HUES48 (cell line): ENCODE data around the gene FREM1.

Experiments used
- H3K27ac ChIP-seq: one replicate; pipeline ENCODE4 v1.7.0; 2013; ENCODE audit warnings: low read depth, low read length, inconsistent platforms
- H3K27me3 ChIP-seq: 2 replicates; pipeline ENCODE4 v1.6.1; 2013; ENCODE audit warnings: mild to moderate bottlenecking, low read length; ENCODE audit not compliant: control insufficient read depth, insufficient read depth
- H3K36me3 ChIP-seq: 2 replicates; pipeline ENCODE4 v1.6.1; 2013; ENCODE audit warnings: low read length; ENCODE audit not compliant: control insufficient read depth, insufficient read depth
- H3K4me1 ChIP-seq: 2 replicates; pipeline ENCODE4 v1.6.1; 2013; ENCODE audit warnings: mild to moderate bottlenecking, low read length; ENCODE audit not compliant: control insufficient read depth, insufficient read depth
- H3K4me3 ChIP-seq: 2 replicates; pipeline ENCODE4 v1.5.1; 2013; ENCODE audit warnings: mild to moderate bottlenecking, low read depth, low read length
- H3K9ac ChIP-seq: 2 replicates; pipeline ENCODE4 v1.6.1; 2013; ENCODE audit warnings: mild to moderate bottlenecking, low read depth, low read length, moderate library complexity
- H3K9me3 ChIP-seq: 2 replicates; pipeline ENCODE4 v1.6.1; 2013; ENCODE audit warnings: low read length; ENCODE audit not compliant: control insufficient read depth, insufficient read depth

Gene FREM1

DNA sequence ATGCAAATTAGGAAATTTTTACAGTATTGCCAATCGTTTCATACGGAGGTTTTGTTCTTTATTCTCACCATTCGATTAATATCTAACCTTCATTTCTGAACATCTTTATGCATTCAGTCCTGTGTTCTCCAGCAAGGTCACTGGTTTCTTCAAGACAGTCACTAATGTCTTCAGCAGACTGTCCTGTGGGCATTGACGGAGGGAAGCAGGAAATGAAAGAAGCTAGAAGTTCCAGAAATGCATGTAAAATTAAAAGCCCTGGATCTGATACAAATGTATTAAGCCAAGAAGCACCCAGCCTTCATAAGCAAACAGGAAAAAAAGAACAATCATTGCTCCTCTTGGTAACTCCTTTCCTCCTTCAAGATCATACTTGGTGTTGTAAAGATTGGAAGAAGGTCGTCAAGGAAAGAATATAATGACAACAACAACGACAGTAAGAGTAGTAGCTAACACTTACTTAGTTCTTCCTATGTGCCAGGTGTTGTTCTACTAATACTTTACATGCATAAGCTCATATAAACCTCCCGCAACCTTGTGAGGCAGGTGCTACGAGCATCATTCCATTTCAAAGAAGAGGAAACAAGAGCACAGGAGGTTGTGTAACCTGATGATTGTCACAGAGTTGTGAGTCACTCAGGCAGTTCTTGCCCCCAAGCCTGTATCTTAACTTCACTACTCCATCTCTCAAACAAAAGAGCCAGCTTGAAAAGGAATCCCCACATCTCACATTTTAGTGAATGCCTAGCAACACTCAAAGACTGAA is 127.8 kb downstream of the FREM1 start:
- Histone ChIP-seq H3K4me1 (peaks cover 3% of the 10 kb centered on the region; the same call in 1 of the 2 replicates), H3K27me3 (no peaks in the 10 kb centered on the region), H3K27ac (no peak overlapping the region), H3K9me3 (no peaks in the 10 kb centered on the region), H3K9ac (no peak overlapping the region), H3K4me3 (no peak overlapping the region), H3K36me3 (no peaks in the 10 kb centered on the region)

- Histone ChIP-seq H3K36me3 (no peaks in the 10 kb centered on the region), H3K27me3 (no peaks in the 10 kb centered on the region), H3K9me3 (no peaks in the 10 kb centered on the region), H3K4me1 (peaks cover 3% of the 10 kb centered on the region; the same call in 1 of the 2 replicates), H3K27ac (no peak overlapping the region), H3K9ac (no peak overlapping the region), H3K4me3 (no peak overlapping the region)
These were observed 129.5 kb downstream of the FREM1 start for GRCh38 chr9:14780693-14781092.

DNA sequence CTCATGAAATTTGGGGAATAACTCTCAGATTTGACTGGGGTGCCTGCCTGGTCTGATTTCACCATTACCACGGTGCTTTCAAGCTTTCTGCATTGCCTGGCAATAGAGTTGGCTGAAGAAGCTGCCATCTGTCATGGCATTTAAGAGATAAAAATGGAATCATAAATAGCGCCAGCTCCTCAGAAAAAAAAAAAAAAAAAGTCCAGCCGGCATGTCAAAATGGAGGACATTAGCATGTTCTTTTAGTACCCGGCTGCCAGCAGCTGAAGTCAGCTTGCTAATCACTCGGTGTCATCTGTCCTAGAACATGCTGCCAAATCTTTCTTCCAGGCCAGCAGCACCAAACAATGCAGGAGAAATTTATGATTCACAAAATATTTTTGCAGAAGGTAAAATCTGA is 130.0 kb downstream of the FREM1 start:
- Histone ChIP-seq H3K4me1 (peaks cover 3% of the 10 kb centered on the region; the same call in 1 of the 2 replicates), H3K36me3 (no peaks in the 10 kb centered on the region), H3K27me3 (no peaks in the 10 kb centered on the region), H3K9ac (no peak overlapping the region), H3K27ac (no peak overlapping the region), H3K4me3 (no peak overlapping the region), H3K9me3 (no peaks in the 10 kb centered on the region)

GRCh38 chr9:14779566-14780022 is 130.6 kb downstream of the FREM1 start:
- Histone ChIP-seq H3K9me3 (no peaks in the 10 kb centered on the region), H3K36me3 (no peaks in the 10 kb centered on the region), H3K4me1 (peaks cover 3% of the 10 kb centered on the region; the same call in 1 of the 2 replicates), H3K27ac (no peak overlapping the region), H3K9ac (no peak overlapping the region), H3K4me3 (no peak overlapping the region), H3K27me3 (no peaks in the 10 kb centered on the region)

GRCh38 chr9:14778565-14778964 is 131.7 kb downstream of the FREM1 start:
- Histone ChIP-seq H3K9ac (no peak overlapping the region), H3K9me3 (no peaks in the 10 kb centered on the region), H3K36me3 (no peaks in the 10 kb centered on the region), H3K4me1 (peaks cover 3% of the 10 kb centered on the region; the same call in 1 of the 2 replicates), H3K27me3 (no peaks in the 10 kb centered on the region), H3K27ac (no peak overlapping the region), H3K4me3 (no peak overlapping the region)

- Histone ChIP-seq H3K27ac (no peak overlapping the region), H3K4me1 (no peaks in the 10 kb centered on the region)
These were observed 134.3 kb downstream of the FREM1 start for GRCh38 chr9:14775917-14776316.

GRCh38 chr9:14770592-14770991 is 139.6 kb downstream of the FREM1 start:
- H3K36me3 ChIP-seq = no peaks in the 10 kb centered on the region
- H3K9ac ChIP-seq = no peak overlapping the region
- peaks cover 9% of the 10 kb centered on the region; the same call in 1 of the 2 replicates for H3K4me1 ChIP-seq
- H3K9me3 ChIP-seq = no peaks in the 10 kb centered on the region
- no peak overlapping the region for H3K4me3 ChIP-seq
- H3K27ac ChIP-seq = no peak overlapping the region
- H3K27me3 ChIP-seq = no peaks in the 10 kb centered on the region

More at GRCh38 chr9:14775917-14776316, 134.3 kb downstream of the FREM1 start:
- H3K9ac ChIP-seq = no peak overlapping the region
- no peak overlapping the region for H3K4me3 ChIP-seq
- H3K27me3 ChIP-seq = no peaks in the 10 kb centered on the region
- H3K9me3 ChIP-seq = no peaks in the 10 kb centered on the region
- no peaks in the 10 kb centered on the region for H3K36me3 ChIP-seq

DNA sequence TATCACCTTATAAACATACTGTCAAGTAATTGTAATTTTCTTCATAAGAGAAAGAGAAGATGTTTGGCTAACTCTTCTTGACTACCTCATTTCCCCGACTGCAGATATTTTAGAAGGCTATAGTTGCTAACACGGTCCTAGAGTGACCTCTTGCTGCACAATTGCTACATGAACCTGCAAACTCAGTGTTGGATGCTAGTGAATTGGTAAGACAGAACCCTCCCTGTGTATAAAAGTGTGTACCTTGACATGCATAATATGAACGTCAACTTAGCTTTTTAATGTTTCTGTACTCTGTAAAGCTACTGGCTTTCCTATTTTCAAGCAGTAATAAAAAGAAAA is 141.0 kb downstream of the FREM1 start:
- Histone ChIP-seq H3K9me3 (no peaks in the 10 kb centered on the region), H3K9ac (no peak overlapping the region), H3K4me1 (peaks cover 9% of the 10 kb centered on the region; the same call in 1 of the 2 replicates), H3K4me3 (no peak overlapping the region), H3K27me3 (no peaks in the 10 kb centered on the region), H3K36me3 (no peaks in the 10 kb centered on the region), H3K27ac (no peak overlapping the region)

- no peaks in the 10 kb centered on the region for H3K9me3 ChIP-seq
- no peak overlapping the region for H3K4me3 ChIP-seq
- no peaks in the 10 kb centered on the region for H3K36me3 ChIP-seq
- no peak overlapping the region for H3K9ac ChIP-seq
- H3K27me3 ChIP-seq = no peaks in the 10 kb centered on the region
- peaks cover 9% of the 10 kb centered on the region; the same call in 1 of the 2 replicates for H3K4me1 ChIP-seq
- no peak overlapping the region for H3K27ac ChIP-seq
These were observed 141.6 kb downstream of the FREM1 start for GRCh38 chr9:14768405-14769229.

DNA sequence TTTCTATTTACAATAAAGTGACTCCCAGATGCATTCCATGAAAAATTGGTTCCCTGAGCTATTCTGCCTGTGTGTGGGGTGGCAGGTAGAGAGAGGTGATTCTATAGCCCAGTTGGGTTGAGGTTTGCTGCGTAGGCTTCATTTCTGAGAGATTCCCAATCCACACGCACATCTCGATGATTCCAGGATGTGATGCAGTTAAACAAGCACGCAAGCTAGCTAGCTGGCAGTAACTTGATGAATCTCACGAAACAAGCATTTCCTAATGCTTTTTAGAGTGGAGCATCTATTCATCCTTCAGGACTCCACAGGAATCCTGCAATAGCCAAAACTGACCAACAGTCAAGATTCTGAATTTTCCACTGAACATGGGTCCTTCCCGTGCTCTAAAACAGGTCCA is 143.9 kb downstream of the FREM1 start:
- Histone ChIP-seq H3K9ac (no peak overlapping the region), H3K4me3 (no peak overlapping the region)

DNA sequence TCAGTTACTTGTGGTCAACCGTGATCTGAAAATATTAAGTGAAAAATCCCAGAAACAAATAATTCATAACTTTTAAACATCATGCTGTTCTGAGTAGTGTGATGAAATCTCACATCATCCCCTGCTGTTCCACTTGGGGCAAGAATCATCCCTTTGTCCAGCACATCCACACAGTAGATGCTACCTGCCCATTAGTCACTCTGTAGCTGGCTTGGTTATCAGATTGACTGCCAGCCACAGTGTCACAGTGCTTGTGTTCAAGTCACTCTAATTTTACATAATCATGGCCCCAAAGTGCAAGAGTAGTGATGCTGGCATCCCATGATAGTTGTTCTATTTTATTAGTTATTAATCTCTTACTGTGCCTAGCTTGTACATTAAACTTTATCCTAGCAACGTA is 148.6 kb downstream of the FREM1 start:
- no peak overlapping the region for H3K4me3 ChIP-seq
- no peaks in the 10 kb centered on the region for H3K4me1 ChIP-seq
- H3K27me3 ChIP-seq = no peaks in the 10 kb centered on the region
- no peaks in the 10 kb centered on the region for H3K36me3 ChIP-seq
- no peak overlapping the region for H3K27ac ChIP-seq
- no peaks in the 10 kb centered on the region for H3K9me3 ChIP-seq
- H3K9ac ChIP-seq = no peak overlapping the region

More for the DNA sequence above, 143.9 kb downstream of the FREM1 start:
- peaks cover 9% of the 10 kb centered on the region; the same call in 1 of the 2 replicates for H3K4me1 ChIP-seq
- H3K9me3 ChIP-seq = no peaks in the 10 kb centered on the region
- H3K27me3 ChIP-seq = no peaks in the 10 kb centered on the region
- H3K27ac ChIP-seq = no peak overlapping the region
- no peaks in the 10 kb centered on the region for H3K36me3 ChIP-seq
